Panc1 (cell line): ENCODE results near the gene BCL2L11. TPM values are rescaled to one million over a fixed set of nuclear protein-coding genes. Genes with fewer than 3 reads are reported as not detected.

Experiments
- ATAC-seq: fragments of 200-7000 bp; cut with Tn5 transposase; 2 replicates; pipeline ENCODE4 v1.9.1; 2020; ENCODE audit warnings: mild to moderate bottlenecking, moderate library complexity
- BruUV-seq: library from RNA; stranded (reverse); fragments of 400-500 nt; replicated peaks from 2 replicates; lab custom pipeline; 2021; lab: Mats Ljungman, UMichigan
- CTCF ChIA-PET: fragments of 300-600 bp; sonication (Branson Sonifier 250); formaldehyde crosslinking; loops from one replicate; lab custom pipeline; 2022; ENCODE audit warnings: antibody characterized with exemption; lab: Charles Lee
- POLR2A ChIA-PET: fragments of 300-600 bp; sonication (Branson Sonifier 250); formaldehyde crosslinking; loops from one replicate; lab custom pipeline; 2022; ENCODE audit warnings: antibody characterized with exemption; lab: Charles Lee
- DNase-seq: peaks from one replicate; pipeline ENCODE4 v3.0.0-alpha.2; 2010; ENCODE audit warnings: low read depth, low spot score
- H3K27ac ChIP-seq: 2 replicates; pipeline ENCODE4 v1.5.1; 2011; ENCODE audit warnings: mild to moderate bottlenecking, low read length, inconsistent platforms
- H3K27me3 ChIP-seq: fragments of 200-500 bp; sonication (Bioruptor generic); 2 replicates; pipeline ENCODE4 v1.6.0; 2014; ENCODE audit warnings: low read length, inconsistent platforms; ENCODE audit not compliant: control insufficient read depth, insufficient read depth
- H3K36me3 ChIP-seq: fragments of 200-500 bp; sonication (Bioruptor generic); 2 replicates; pipeline ENCODE4 v1.5.1; 2014; ENCODE audit warnings: inconsistent platforms, mild to moderate bottlenecking, low read length, moderate library complexity; ENCODE audit not compliant: control insufficient read depth, insufficient read depth
- H3K4me1 ChIP-seq: 2 replicates; pipeline ENCODE4 v1.5.1; 2011; ENCODE audit warnings: inconsistent platforms, mild to moderate bottlenecking, low read length, moderate library complexity; ENCODE audit not compliant: control insufficient read depth, insufficient read depth
- H3K4me3 ChIP-seq, 2 experiments: 2 replicates each; pipeline ENCODE4 v1.5.1; 2011 to 2012; ENCODE audit warnings: low read depth in 2 of 2, low read length in 2 of 2, mild to moderate bottlenecking in 2 of 2, inconsistent platforms in 1 of 2, moderate library complexity in 1 of 2
- H3K9me3 ChIP-seq: fragments of 200-500 bp; sonication (Bioruptor generic); 2 replicates; pipeline ENCODE4 v1.5.1; 2014; ENCODE audit warnings: low read depth, mild to moderate bottlenecking, inconsistent platforms, low read length, moderate library complexity; ENCODE audit not compliant: control insufficient read depth, insufficient read depth
- CTCF ChIP-seq: fragments of 450-650 bp; IDR thresholded peaks from 2 replicates; pipeline ENCODE4 v1.5.1; 2017; ENCODE audit warnings: mild to moderate bottlenecking
- REST ChIP-seq, 2 experiments: IDR thresholded peaks; 2 replicates each; pipeline ENCODE4 v1.6.1; 2011 to 2012; ENCODE audit warnings: low read depth in 2 of 2, control low read depth in 1 of 2, low read length in 1 of 2, mild to moderate bottlenecking in 1 of 2, moderate library complexity in 1 of 2; ENCODE audit not compliant: insufficient read depth in 1 of 2
- SIN3A ChIP-seq: IDR thresholded peaks from 2 replicates; pipeline ENCODE4 v1.6.1; 2012; ENCODE audit warnings: low read depth, mild to moderate bottlenecking, low read length, moderate library complexity, borderline replicate concordance; ENCODE audit not compliant: insufficient read depth
- TCF7L2 ChIP-seq: IDR thresholded peaks from 2 replicates; pipeline ENCODE4 v1.6.1; 2011; ENCODE audit warnings: mild to moderate bottlenecking, low read depth, low read length, inconsistent platforms
- in situ Hi-C: cut with HindIII; loops from 2 replicates; pipeline ENCODE4 v1.10.0; 2016; ENCODE audit warnings: low sequenced_read_pairs, low pct_unique_long_range_greater_than_20kb
- intact Hi-C: fragments of 100-400 bp; cut with micrococcal nuclease; formaldehyde crosslinking; loops from one replicate; pipeline ENCODE4 v1.10.0; 2022; ENCODE audit not compliant: unreplicated experiment
- total RNA-seq: library from RNA; stranded (reverse); gene quantifications from one replicate; pipeline ENCODE4 v1.2.1, GENCODE V29; 2021; ENCODE audit not compliant: unreplicated experiment

BCL2L11 gene
- total RNA-seq, 1 experiment from 2014 or later = 43.8 TPM

DNA sequence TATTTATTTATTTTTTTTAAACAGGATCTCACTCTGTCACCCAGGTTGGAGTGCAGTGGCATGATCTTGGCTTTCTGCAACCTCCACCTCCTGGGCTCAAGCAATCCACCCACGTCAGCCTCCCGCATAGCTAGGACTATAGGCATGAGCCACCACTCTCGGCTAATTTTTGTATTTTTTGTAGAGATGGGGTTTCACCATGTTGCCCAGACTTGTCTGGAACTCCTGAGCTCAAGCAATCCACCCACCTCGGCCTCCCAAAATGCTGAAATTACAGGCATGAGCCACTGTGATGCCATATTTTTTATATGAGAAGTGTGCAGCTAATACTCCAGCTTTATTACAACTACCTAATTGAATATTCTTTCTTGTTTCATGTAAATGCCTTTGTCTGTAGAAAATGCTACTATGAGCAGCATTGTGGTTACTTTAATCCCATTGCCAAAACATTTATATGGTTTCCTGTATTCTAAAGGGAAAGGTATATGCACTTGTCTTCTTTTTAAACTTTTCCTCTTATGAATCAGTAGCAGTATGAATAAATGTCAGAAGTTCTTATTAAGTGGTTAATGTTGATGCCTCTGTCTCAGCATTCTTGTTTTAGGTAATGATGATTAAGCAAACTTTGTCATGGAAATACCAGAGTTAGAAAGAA, 9.5 kb upstream of the BCL2L11 start:
- Histone ChIP-seq H3K9me3 (no peaks in the 10 kb centered on the region), H3K4me3 (no peak overlapping the region), H3K4me1 (no peaks in the 10 kb centered on the region), H3K27ac (no peak overlapping the region), H3K27me3 (no peaks in the 10 kb centered on the region; the same call in 1 of the 2 replicates), H3K36me3 (no peaks in the 10 kb centered on the region)
- no peak for ATAC-seq
- intact Hi-C loops (loop anchor here (5.0 kb wide), 1 partner anchor 299 kb away; no protein-coding TSS in a partner anchor), in situ Hi-C loops (no loop called here)
- DNase-seq = no peak
- TF ChIP-seq REST (IDR thresholded peaks at IDR 0.05; ENCODE audit: insufficient read depth in 1 of 2, low read depth in 2 of 2, low read length in 1 of 2) = no peak
- no peak for TF ChIP-seq SIN3A
- TF ChIP-seq TCF7L2 = no peak
- no peak for TF ChIP-seq CTCF
- POLR2A ChIA-PET = no interaction called here
- no TSS peak for BruUV-seq
- CTCF ChIA-PET = no interaction called here

- no TSS peak for BruUV-seq
- Histone ChIP-seq H3K36me3 (no peaks in the 10 kb centered on the region), H3K4me1 (peaks cover 6% of the 10 kb centered on the region; the same call in 1 of the 2 replicates), H3K27ac (no peak overlapping the region), H3K9me3 (no peaks in the 10 kb centered on the region), H3K27me3 (no peaks in the 10 kb centered on the region; the same call in 1 of the 2 replicates), H3K4me3 (no peak overlapping the region)
- ChIA-PET CTCF (no interaction called here), POLR2A (no interaction called here)
- no peak for ATAC-seq
- in situ Hi-C loops (no loop called here), intact Hi-C loops (loop anchor here (5.0 kb wide), 1 partner anchor 302 kb away; no protein-coding TSS in a partner anchor)
- TF ChIP-seq SIN3A = no peak
- TF ChIP-seq REST (IDR thresholded peaks at IDR 0.05; ENCODE audit: insufficient read depth in 1 of 2, low read depth in 2 of 2, low read length in 1 of 2) = no peak
- no peak for TF ChIP-seq CTCF
- DNase-seq = no peak
Measured at GRCh38 chr2:111113838-111114237, 6.9 kb upstream of the BCL2L11 start.
